CD4-positive, alpha-beta memory T cell (primary cell): ENCODE measurements around the gene ABCD3. TPM values are rescaled to one million over a fixed set of nuclear protein-coding genes. Genes with fewer than 3 reads are reported as not detected.

Source experiments
- polyA plus RNA-seq, 2 donors: library from polyadenylated mRNA; unstranded; fragments of 300-500 nt; fragmentation: Illumina TruSeq; gene quantifications; one replicate each; pipeline ENCODE4 v1.2.3, GENCODE V29; 2021
- total RNA-seq, 2 experiments: library from RNA; stranded (reverse); gene quantifications; one replicate each; pipeline ENCODE4 v1.2.3, GENCODE V29; 2021

The ABCD3 gene
- total and polyA plus RNA-seq, 4 experiments from 2014 or later: 23.6 to 24.2 (median 23.9) TPM

Other genes with a start within 250 kb of the ABCD3 start
- not detected for gene ARHGAP29, start 180.8 kb upstream of the ABCD3 start, total RNA-seq
- gene ARHGAP29, start 180.8 kb upstream of the ABCD3 start, polyA plus RNA-seq: not detected
- gene F3, start 123.4 kb downstream of the ABCD3 start, total RNA-seq: under 1 TPM; 0.22 to 0.44 TPM
- gene F3, start 123.4 kb downstream of the ABCD3 start, polyA plus RNA-seq: not detected